HG02623 (cell line): ENCODE measurements around the gene ANO6.
A peak's percentile ranks its signal among the peaks of the same experiment; 100 is the strongest.
"Not testable (repeated sequence)": the region's sequence is repeated elsewhere in the genome, so short reads cannot be mapped to it uniquely, and the experiment has no call there.

ENCODE experiments used
- ATAC-seq: cut with Tn5 transposase; IDR thresholded peaks from one replicate; pipeline ENCODE4 v1.9.1; 2021; ENCODE audit warnings: moderate library complexity; ENCODE audit not compliant: unreplicated experiment

The ANO6 gene

DNA sequence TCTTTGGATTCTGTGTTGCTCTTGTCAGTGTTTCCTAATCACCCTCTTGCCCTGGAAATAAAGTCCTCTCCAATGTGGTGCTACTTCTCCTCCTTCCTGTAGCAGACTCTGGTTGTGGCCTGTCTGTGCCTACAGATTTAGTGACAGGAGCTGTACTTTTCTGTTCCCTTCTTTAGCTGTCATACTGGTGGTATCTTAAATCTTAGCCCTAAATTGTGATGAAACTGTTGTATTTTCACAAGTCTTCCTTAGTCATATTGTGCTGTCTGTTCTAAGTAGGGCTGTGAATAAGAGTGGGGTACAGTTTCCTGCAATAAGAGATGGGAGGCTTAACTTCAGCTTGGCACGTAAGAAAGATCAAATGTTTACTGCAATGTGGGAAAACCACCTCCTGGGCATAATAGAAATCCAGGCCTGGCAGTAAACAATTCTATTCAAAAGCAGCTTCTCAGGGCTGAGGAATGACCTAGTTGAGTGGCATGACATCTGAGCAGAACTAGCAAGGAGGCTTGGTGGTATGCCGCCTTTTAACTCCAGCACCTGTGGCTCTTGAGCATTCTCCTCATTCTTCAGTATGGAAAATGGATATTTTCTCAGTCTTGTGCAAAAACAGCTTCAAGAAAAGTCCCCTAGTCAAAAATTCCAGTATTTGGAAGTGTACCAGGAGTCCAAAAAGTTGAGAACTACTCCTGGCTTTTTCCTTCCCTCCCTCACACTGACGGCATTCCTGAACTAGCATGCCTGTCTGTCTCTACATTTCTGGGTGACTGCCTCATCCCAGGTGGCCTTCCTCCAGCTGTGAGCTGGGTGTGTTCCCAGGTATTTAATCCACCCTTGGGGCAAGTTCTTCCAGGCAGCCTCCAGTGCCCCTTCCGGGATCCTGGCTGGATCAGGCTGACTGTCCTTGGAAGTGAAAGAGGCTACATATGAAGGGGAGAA, 19.5 kb downstream of the ANO6 start:
- ATAC-seq: no peak

DNA sequence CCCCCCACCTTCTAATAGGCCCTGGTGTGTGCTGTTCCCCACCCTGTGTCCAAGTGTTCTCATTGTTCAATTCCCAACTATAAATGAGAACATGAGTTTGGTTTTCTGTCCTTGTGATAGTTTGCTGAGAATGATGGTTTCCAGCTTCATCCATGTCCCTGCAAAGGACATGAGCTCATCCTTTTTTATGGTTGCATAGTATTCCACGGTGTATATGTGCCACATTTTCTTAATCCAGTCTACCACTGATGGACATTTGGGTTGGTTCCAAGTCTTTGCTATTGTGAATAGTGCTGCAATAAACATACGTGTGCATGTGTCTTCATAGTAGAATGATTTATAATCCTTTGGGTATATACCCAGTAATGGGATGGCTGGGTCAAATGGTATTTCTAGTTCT, 20.5 kb downstream of the ANO6 start:
- ATAC-seq: not testable (repeated sequence)

DNA sequence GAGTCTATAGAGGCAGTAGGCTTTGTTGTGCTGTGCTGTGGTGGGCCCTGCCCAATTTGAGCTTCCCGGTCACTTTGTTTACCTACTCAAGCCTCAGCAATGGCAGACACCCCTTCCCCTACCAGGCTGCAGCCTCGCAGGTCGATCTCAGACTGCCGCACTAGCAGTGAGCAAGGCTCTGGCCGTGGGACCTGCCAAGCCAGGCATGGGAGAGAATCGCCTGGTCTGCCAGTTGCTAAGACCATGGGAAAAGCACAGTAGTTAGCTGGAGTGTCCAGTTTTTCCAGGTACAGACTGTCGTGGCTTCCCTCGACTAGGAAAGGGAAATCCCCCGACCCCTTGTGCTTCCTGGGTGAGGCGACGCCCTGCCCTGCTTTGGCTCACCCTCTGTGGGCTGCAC, 26.3 kb downstream of the ANO6 start:
- ATAC-seq: no peak

DNA sequence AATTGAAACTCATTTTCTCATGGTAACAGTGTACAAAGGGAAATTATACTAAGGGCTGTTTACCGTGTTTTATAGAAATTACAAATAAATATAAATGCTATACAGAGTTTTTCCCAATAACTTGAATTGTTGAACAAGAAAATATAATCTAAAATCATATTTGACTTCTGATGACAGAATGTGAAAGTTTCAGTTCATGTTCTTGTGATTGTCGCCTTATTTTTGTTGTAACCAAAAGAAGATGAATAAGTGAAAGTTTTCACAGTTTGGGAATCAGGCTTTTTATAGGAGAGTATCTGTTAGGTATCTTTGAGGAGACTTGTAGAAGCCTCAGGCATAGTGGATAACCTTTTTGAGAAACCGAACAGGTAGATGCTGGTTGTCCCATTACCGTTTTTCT, 28.1 kb downstream of the ANO6 start:
- ATAC-seq: no peak

DNA sequence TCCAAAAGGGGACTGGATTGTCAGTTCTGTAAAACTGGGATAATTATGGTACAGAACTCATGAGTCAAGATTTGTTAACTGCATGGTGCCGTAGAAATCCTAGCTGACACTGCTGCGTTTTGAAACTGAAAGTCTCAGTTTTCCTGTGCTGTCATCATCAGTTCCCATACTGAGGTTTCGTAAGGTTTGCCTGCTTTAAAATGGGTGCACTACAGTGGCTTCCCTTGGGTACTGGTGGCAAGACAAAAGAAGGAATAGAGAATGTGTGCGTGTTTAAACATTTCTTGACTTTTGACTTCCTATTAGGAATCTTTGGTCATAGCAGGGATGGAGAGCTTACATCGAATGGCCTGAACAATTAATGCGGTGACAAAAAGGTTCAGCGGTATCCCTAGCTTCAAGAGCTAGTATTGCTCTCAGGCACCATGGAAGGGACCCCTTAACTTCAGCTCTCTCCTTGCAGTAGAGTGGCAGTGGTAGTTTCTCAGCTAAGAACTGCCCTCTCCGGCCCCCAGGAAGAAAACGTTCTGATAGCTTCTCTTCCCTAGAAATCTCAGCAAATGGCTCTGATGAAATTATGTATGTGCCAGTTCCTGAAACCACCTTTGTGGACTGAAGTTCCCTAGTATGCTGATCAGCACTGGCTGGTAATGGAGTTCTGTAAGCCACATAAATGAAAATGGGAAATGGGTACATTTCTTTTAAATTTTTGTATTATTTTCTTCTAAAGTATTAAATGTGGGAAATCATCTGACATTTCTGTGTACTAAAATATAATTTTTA, 28.9 kb downstream of the ANO6 start:
- ATAC-seq: peak; percentile 87

DNA sequence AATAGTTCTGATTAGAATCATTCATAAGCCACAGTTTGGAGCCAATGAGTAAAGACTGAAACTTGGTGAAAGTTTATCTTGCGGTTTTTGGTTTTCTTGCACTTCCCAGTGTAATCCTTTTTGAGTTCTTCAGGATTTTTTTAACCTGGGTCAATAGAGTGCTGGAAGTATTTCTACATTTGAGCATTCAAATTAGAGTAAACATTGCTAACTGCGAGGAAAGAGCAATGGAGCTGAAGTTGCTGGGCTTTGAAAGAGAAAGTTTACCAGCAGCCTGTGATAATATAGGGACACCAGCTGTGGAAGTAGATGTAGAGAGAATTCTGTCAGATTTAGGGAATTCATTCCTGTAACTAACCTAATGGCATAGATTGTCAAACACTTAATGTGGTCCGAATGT, 30.3 kb downstream of the ANO6 start:
- no peak for ATAC-seq

DNA sequence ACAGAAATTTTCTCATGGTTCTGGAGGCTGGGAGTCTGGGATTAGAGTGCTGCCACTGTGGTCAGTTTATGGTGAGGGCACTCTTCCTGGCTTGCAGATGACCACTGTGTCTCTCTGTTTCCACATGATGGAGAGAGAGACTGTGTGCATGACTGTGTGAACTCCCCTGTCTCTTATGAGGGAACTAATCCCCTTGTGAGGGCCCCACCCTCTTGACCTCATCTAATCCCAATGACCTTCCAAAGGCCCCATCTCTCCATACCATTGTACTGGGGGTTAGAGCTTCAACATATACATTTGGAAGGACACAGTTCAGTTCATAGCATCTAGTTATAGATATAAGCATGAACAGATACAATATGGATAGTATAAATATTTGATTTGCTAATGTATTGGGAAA, 31.7 kb downstream of the ANO6 start:
- ATAC-seq: no peak

DNA sequence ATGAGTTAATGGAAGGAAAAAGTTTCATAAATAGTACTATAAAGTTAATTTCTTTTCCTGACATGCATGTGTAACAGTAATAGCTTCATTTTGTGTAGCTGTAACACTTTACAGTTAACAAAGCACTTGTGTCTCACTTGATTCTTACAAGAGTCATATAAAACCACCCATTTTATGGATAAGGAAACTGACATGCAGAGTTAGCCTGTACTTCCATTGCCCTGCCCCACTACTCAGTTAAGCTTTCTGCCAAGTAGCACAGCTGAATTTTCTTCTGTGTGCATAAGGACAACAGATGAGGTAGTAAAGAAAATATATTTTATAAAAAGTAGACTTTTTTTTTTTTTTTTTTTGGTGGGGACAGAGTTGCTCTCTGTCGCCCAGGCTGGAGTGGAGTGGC, 32.2 kb downstream of the ANO6 start:
- ATAC-seq: no peak

DNA sequence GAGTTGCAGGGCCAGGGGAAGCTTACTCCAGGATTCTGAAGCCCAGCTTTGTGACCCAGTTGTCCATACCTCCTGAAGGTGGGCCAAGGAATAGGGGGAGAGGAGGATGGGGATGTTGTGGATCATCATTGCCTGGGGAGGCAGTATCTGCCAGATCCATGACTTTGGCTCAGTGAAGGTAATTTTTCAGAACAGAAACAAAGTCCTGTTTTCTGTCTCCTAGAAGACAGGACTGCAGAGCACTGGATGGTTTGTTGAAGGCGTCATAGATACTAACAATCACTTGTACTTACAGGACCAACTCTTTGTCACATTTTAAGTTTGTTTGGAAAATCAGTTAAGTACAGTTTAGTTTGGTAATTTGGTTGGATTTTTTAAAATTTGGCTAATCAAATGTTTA, 38.4 kb downstream of the ANO6 start:
- ATAC-seq: no peak

DNA sequence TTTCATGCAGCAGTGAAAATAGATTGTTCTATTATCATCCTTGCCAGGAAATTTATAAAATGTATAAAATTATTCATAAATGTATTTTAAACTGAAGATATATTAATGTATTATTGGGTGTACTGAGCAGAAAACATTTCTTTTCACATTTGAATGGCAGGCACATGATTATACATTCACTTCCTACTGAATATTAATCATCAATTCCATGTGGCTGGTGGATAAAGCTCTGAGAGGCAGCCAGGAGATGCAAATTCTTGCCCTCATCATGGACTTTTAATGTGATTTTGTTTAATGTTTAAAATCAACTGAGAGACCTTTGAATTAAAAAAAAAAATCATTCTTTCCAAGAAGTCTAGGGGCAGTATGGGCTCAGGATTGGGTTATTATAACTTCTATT, 40.8 kb downstream of the ANO6 start:
- ATAC-seq: no peak

DNA sequence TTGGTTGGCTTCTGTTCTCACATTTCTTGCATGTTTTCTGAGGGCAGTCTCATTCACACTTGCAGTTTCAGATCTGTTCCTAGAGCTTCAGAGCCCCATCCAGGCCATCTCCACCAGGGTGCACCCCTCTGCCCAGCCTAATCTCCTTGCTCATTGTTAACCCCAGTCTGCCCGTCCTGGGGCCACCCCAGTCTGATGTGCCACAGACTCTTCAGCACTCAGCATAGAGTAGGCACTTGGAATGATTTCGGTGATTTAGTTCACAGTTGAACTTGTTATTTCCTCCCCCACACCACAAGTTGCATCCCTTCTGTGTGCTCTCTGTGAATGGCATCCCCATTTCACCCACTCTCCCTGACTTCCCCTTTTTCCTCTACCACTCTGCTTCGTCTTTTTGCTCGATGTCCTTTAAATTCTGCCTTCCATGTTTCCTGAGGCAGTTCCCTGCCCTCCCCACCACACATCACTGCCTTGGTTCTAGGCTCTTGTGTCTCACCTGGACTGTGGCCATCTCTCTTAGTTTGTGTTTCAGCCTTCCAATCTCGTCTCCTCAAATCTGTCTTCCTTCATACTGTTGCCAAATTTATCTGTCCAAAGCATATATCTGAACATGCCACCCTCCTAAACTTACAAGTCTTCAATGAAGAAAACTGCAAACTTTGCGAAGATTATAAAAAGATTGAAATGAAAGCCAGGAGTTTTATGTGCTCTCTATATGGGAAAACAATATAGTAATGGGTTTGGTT, 41.5 kb downstream of the ANO6 start:
- peak; percentile 78 for ATAC-seq

DNA sequence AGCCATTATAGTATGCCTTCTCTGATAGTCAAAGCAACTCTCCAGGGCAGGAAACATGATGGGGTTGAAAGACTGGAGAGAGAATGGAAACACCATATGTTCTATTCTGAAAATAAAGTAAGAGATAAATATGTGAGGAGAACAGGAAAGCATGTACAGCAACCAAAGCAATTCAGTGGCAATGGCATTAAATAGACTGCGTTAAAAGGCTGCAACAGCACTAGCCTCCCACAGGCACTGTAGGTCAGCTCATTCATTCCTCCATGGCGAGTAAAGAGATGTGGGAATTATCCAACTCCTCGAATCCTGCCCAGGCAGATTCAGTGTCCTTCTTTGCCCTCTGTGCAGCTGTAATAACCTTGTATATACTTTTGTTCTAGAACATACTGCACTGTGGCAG, 43.8 kb downstream of the ANO6 start:
- ATAC-seq: no peak

DNA sequence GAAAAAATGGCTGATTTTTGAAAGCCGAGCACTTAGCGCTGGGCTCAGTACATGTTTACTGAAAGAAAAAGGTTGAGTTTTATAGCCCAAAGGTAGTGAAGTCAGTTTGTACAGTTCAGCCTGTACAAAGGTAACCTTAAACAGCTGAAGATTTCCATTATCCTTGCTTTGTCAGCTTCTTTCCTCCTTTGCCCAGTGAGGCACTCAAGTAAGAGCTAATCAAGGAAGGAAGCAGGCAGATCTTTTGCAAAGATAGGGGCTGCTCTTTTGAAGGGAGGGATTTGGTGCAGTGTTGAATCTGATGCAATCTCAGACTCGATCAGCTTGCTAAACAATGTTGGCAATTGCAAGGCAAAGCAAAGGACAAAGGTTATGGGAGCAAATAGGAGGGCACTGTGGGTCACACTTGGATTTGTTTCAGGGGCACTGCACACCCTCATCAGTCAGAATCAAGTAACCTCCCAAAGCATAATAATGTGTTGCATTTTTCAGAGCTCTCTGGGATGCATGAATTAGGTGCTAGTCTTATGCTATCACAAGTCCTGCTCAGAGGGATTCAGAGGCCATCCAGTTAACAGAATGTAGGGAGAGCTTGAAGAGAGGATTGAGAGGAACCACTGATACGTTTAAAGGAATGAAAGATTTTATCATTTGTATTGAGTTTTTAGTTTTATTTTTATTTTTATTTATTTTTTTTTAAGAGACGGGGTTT, 44.4 kb downstream of the ANO6 start:
- no peak for ATAC-seq

DNA sequence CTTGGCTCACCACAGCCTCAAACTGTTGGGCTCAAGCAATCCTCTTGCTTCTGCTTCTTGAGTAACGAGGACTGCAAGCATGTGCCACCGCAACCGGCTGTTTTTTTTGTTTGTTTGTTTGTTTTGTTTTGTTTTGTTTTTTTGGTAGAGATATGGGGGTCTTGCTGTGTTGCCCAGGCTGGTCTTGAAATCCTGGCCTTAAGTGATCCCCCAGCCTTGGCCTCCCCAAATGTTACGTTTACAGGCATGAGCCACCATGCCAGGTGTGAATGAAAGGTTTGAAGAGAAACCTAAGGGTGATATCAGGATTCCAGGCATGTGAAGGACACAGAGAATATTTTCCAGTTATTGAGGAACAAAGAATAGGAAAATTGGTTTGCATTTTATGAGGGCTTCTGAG, 45.0 kb downstream of the ANO6 start:
- no peak for ATAC-seq

DNA sequence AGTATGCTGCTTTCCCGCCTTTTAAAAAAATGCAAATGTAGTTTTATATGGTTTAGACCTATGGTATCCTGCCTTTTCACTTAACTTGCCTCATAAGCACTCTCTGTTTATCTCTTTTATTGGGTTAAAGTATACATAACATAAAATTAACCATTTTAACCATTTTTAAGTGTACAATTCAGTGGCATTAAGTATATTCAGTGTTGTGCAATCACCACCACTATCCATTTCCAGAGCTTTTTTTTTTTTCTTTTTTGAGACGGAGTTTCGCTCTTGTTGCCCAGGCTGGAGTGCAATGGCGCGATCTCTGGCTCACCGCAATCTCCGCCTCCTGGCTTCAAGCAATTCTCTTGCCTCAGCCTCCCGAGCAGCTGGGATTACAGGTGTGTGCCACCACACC, 46.3 kb downstream of the ANO6 start:
- not testable (repeated sequence) for ATAC-seq

DNA sequence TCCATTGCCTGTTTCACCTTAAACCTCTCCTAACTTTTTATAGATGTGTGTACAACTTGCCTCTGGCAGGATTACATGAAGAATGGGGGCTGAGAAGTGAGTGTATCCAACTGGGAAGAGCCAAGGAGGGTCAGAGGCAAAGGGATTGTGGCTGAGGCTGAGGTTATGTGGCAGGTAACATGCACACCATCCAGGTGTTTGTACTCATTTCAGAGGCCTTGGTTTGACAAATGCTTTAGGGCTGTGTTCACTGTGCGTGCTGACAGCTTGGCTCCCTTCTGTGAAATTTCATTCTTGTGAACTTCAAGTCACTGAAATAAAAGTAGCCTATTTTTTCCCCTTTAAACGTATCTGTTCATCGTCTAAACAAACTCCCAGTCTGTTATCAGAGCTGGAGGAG, 47.7 kb downstream of the ANO6 start:
- no peak for ATAC-seq

DNA sequence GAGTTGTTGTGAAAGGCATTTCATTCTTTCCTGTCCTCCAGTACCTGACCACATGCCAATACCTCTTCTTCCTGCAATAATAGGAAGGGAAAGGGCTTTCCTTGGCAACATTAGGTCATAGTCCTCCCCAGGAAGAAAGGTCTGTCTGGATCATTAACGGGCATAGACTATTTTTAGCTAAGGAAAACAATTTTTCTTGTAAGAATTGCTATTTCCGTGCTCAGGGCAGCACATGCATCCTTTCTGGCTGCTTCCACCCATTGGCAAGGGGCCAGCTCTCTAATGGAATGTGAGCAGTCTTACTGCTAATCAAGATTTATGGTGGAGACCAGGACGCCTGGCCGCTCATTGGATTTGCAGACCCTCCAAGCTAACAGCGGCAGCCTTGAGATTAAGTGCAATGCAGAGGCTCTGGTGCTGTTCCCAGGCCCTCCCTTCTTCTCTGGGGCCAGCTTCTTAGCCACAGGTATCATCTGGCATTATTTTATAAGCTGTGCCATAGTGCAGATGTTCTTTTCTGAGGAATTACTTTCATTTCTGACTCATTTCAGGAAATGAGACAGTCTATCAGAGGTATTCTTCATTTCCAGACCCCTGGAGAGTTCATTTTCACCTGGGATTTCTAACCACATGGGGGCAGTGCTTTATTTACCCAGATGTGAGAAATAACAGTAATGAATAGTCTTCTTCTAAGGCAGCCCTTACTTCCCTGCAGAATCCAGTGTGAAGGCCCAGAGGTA, 52.9 kb downstream of the ANO6 start:
- no peak for ATAC-seq

DNA sequence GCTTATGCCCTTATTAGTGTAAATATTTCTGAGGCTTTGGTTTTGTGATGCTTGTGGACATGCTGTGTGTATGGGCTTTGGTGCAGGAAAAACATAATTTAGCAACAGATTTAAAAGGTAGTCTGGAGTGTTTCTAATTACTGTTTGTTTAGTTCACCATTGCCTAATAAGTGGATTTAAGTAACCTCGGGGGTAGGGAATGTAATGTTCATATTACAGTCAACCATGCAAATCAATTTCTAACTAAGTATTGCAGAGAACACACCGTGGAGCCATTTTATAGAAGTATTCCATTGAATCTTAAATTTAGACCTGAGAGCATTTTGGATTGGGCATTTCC, 53.5 kb downstream of the ANO6 start:
- no peak for ATAC-seq

DNA sequence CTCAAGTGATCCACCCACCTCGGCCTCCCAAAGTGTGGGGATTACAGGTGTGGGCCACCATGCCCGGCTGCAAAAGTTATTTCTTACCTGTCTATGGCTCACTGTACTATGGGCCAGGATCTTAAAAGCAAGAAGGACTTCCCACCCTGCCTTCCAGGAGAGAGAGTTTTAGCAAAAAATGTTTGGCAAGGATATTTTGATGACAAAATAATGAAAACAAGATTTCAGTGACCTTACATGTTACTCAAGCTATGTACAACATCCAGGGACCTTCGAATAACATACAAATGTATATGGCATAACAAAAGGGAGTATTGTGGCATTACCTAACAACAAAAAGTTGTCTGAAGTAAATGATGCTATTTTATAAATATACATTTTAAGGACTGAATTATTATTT, 55.1 kb downstream of the ANO6 start:
- no peak for ATAC-seq

DNA sequence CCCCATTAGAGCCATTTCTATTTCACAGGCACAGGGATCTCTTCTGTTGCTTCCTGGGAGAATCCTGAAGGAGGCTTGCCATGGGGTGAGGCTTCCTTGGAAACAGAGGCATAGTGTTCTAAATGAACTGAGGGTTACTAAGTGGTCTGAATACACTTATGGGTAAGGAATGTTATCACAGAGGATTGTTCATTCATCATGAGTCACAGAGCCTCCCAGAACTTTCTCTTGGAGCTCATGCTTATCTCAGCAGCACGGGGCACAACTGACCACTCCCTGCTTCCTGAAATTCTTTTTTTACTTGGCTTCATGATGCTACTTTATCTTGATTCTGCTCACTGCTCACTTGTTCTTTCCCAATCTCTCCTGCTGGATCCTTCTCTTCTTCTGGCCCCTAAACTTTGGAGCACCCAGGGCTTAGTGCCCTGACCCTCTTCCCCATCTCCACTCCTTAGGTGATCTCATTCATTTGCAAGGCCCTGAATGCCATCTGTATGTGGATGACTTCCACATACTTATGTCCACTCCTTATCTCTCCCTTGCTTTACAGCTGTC, 57.9 kb downstream of the ANO6 start:
- no peak for ATAC-seq
